Mesendoderm (in vitro differentiated cells): Measurements from ENCODE around the gene MSLN.
A peak's percentile ranks its signal among the peaks of the same experiment; 100 is the strongest.

Experiments
- DNase-seq: peaks from one replicate; pipeline ENCODE4 v3.0.0; 2013
- H2AK5ac ChIP-seq: 2 replicates; pipeline ENCODE4 v1.6.1; 2013; ENCODE audit warnings: low read length, inconsistent platforms
- H2BK120ac ChIP-seq: 2 replicates; pipeline ENCODE4 v1.6.1; 2013; ENCODE audit warnings: low read depth, mild to moderate bottlenecking, low read length, moderate library complexity, mixed read lengths
- H2BK15ac ChIP-seq: replicated peaks from 2 replicates; pipeline ENCODE4 v1.6.1; 2013; ENCODE audit warnings: low read depth, mild to moderate bottlenecking, moderate library complexity
- H2BK5ac ChIP-seq: 2 replicates; pipeline ENCODE4 v1.6.1; 2013; ENCODE audit warnings: low read length, inconsistent platforms
- H3K18ac ChIP-seq: 2 replicates; pipeline ENCODE4 v1.6.1; 2013; ENCODE audit warnings: mild to moderate bottlenecking, low read length, mixed read lengths
- H3K23ac ChIP-seq: one replicate; pipeline ENCODE4 v1.6.1; 2013; ENCODE audit warnings: low read length
- H3K27ac ChIP-seq: 2 replicates; pipeline ENCODE4 v1.5.1; 2013; ENCODE audit warnings: low read depth, mild to moderate bottlenecking, inconsistent platforms, low read length, moderate library complexity
- H3K27me3 ChIP-seq: 2 replicates; pipeline ENCODE4 v1.6.1; 2013; ENCODE audit warnings: low read length, control low read depth, mild to moderate bottlenecking, inconsistent platforms; ENCODE audit not compliant: insufficient read depth, poor library complexity
- H3K36me3 ChIP-seq: 2 replicates; pipeline ENCODE4 v1.6.1; 2013; ENCODE audit warnings: low read length, inconsistent platforms; ENCODE audit not compliant: control insufficient read depth, insufficient read depth
- H3K4ac ChIP-seq: one replicate; pipeline ENCODE4 v1.6.1; 2013; ENCODE audit warnings: low read depth, mild to moderate bottlenecking, low read length, moderate library complexity
- H3K4me1 ChIP-seq: 2 replicates; pipeline ENCODE4 v1.6.1; 2013; ENCODE audit warnings: low read depth, low read length, inconsistent platforms; ENCODE audit not compliant: control insufficient read depth
- H3K4me2 ChIP-seq: 2 replicates; pipeline ENCODE4 v1.6.1; 2013; ENCODE audit warnings: low read length
- H3K4me3 ChIP-seq: 2 replicates; pipeline ENCODE4 v1.5.1; 2013; ENCODE audit warnings: mild to moderate bottlenecking, low read length
- H3K56ac ChIP-seq: one replicate; pipeline ENCODE4 v1.6.1; 2013; ENCODE audit warnings: low read length
- H3K79me1 ChIP-seq: 2 replicates; pipeline ENCODE4 v1.6.1; 2013; ENCODE audit warnings: low read length, inconsistent platforms
- H3K79me2 ChIP-seq: 2 replicates; pipeline ENCODE4 v1.6.1; 2013; ENCODE audit warnings: mild to moderate bottlenecking, low read length; ENCODE audit not compliant: control insufficient read depth, insufficient read depth
- H3K9ac ChIP-seq: 2 replicates; pipeline ENCODE4 v1.6.1; 2013; ENCODE audit warnings: low read length, inconsistent platforms
- H4K5ac ChIP-seq: one replicate; pipeline ENCODE4 v1.6.1; 2013; ENCODE audit warnings: low read length
- H4K8ac ChIP-seq: one replicate; pipeline ENCODE4 v1.6.1; 2013; ENCODE audit warnings: low read depth, mild to moderate bottlenecking, control low read depth, low read length, moderate library complexity
- WGBS: extraction: QIAGEN DNeasy Blood & Tissue Kit; methylation state at CpG from one replicate; pipeline ENCODE4 v1.1.7; 2013; ENCODE audit warnings: low lambda C conversion rate, missing lambda C conversion rate; ENCODE audit not compliant: insufficient coverage; ENCODE audit errors: extremely low coverage; 5-methylcytosine and 5-hydroxymethylcytosine counted together

MSLN gene

GRCh38 chr16:796296-797119, 36.0 kb downstream of the MSLN start:
- no peaks in the 10 kb centered on the region for H3K27me3 ChIP-seq
- no peak for DNase-seq
- WGBS: no CpG with 5 or more reads among the region's 38 CpGs
- no peak overlapping the region for H3K9ac ChIP-seq
- no peak overlapping the region for H3K56ac ChIP-seq
- H3K36me3 ChIP-seq: peaks cover 5% of the 10 kb centered on the region
- no peak overlapping the region for H2AK5ac ChIP-seq
- no peak overlapping the region for H3K4me2 ChIP-seq
- H2BK120ac ChIP-seq: no peak overlapping the region
- no peak overlapping the region for H3K27ac ChIP-seq
- H3K4ac ChIP-seq: no peak overlapping the region
- H3K79me2 ChIP-seq: no peaks in the 10 kb centered on the region
- H2BK15ac ChIP-seq: no peak overlapping the region
- H3K79me1 ChIP-seq: no peaks in the 10 kb centered on the region
- H4K5ac ChIP-seq: no peak overlapping the region
- no peak overlapping the region for H2BK5ac ChIP-seq
- H3K23ac ChIP-seq: no peak overlapping the region
- no peaks in the 10 kb centered on the region for H3K4me1 ChIP-seq
- no peak overlapping the region for H3K4me3 ChIP-seq
- no peak overlapping the region for H3K18ac ChIP-seq
- H4K8ac ChIP-seq: no peak overlapping the region

GRCh38 chr16:797120-797420, 36.5 kb downstream of the MSLN start:
- Histone ChIP-seq H3K4ac (no peak overlapping the region), H4K8ac (no peak overlapping the region), H2BK5ac (no peak overlapping the region), H3K9ac (no peak overlapping the region), H2BK15ac (no peak overlapping the region), H3K27ac (no peak overlapping the region), H3K79me2 (no peaks in the 10 kb centered on the region), H3K18ac (no peak overlapping the region), H2BK120ac (no peak overlapping the region), H3K4me3 (no peak overlapping the region), H3K23ac (no peak overlapping the region), H3K56ac (no peak overlapping the region), H4K5ac (no peak overlapping the region), H3K27me3 (no peaks in the 10 kb centered on the region), H3K79me1 (no peaks in the 10 kb centered on the region), H3K4me2 (no peak overlapping the region), H2AK5ac (no peak overlapping the region), H3K36me3 (peaks cover 5% of the 10 kb centered on the region), H3K4me1 (no peaks in the 10 kb centered on the region)
- WGBS: no CpG with 5 or more reads among the region's 2 CpGs
- DNase-seq: peak; percentile 70

- no CpG with 5 or more reads among the region's 22 CpGs for WGBS
- H2AK5ac ChIP-seq: no peak overlapping the region
Measured at GRCh38 chr16:797686-798085, 37.2 kb downstream of the MSLN start.

GRCh38 chr16:798666-799065, 38.1 kb downstream of the MSLN start:
- H2AK5ac ChIP-seq: no peak overlapping the region
- no peak overlapping the region for H2BK15ac ChIP-seq
- no peak overlapping the region for H2BK5ac ChIP-seq
- H3K4me3 ChIP-seq: no peak overlapping the region
- H3K79me1 ChIP-seq: no peaks in the 10 kb centered on the region
- H4K5ac ChIP-seq: no peak overlapping the region
- H3K36me3 ChIP-seq: peaks cover 2% of the 10 kb centered on the region
- no peak overlapping the region for H3K4me2 ChIP-seq
- H3K79me2 ChIP-seq: no peaks in the 10 kb centered on the region
- no peak overlapping the region for H3K9ac ChIP-seq
- H3K23ac ChIP-seq: no peak overlapping the region
- H3K27ac ChIP-seq: no peak overlapping the region
- no peaks in the 10 kb centered on the region for H3K4me1 ChIP-seq
- no CpG with 5 or more reads among the region's 19 CpGs for WGBS
- H3K4ac ChIP-seq: no peak overlapping the region
- no peaks in the 10 kb centered on the region for H3K27me3 ChIP-seq
- no peak overlapping the region for H2BK120ac ChIP-seq
- no peak for DNase-seq
- no peak overlapping the region for H4K8ac ChIP-seq
- H3K56ac ChIP-seq: no peak overlapping the region
- H3K18ac ChIP-seq: no peak overlapping the region

More at GRCh38 chr16:797686-798085, 37.2 kb downstream of the MSLN start:
- H2BK5ac ChIP-seq: no peak overlapping the region
- no peak overlapping the region for H3K27ac ChIP-seq
- H3K4me2 ChIP-seq: no peak overlapping the region
- H3K79me2 ChIP-seq: no peaks in the 10 kb centered on the region
- H3K4me1 ChIP-seq: no peaks in the 10 kb centered on the region
- H3K27me3 ChIP-seq: no peaks in the 10 kb centered on the region
- DNase-seq: no peak
- H3K36me3 ChIP-seq: peaks cover 4% of the 10 kb centered on the region
- no peak overlapping the region for H3K4ac ChIP-seq
- H3K56ac ChIP-seq: no peak overlapping the region
- no peak overlapping the region for H3K18ac ChIP-seq
- no peaks in the 10 kb centered on the region for H3K79me1 ChIP-seq
- H4K8ac ChIP-seq: no peak overlapping the region
- no peak overlapping the region for H2BK15ac ChIP-seq
- H3K9ac ChIP-seq: no peak overlapping the region
- no peak overlapping the region for H2BK120ac ChIP-seq
- H3K4me3 ChIP-seq: no peak overlapping the region
- no peak overlapping the region for H3K23ac ChIP-seq
- H4K5ac ChIP-seq: no peak overlapping the region

GRCh38 chr16:799111-799947, 38.8 kb downstream of the MSLN start:
- H3K4ac ChIP-seq: no peak overlapping the region
- no peak overlapping the region for H3K27ac ChIP-seq
- H2BK120ac ChIP-seq: no peak overlapping the region
- peaks cover 2% of the 10 kb centered on the region for H3K36me3 ChIP-seq
- no peak overlapping the region for H2BK5ac ChIP-seq
- H3K4me3 ChIP-seq: no peak overlapping the region
- DNase-seq: no peak
- no peak overlapping the region for H4K5ac ChIP-seq
- no peaks in the 10 kb centered on the region for H3K4me1 ChIP-seq
- WGBS: no CpG with 5 or more reads among the region's 22 CpGs
- no peak overlapping the region for H2BK15ac ChIP-seq
- no peaks in the 10 kb centered on the region for H3K27me3 ChIP-seq
- no peak overlapping the region for H4K8ac ChIP-seq
- no peak overlapping the region for H2AK5ac ChIP-seq
- H3K56ac ChIP-seq: no peak overlapping the region
- no peaks in the 10 kb centered on the region for H3K79me1 ChIP-seq
- no peak overlapping the region for H3K23ac ChIP-seq
- no peak overlapping the region for H3K4me2 ChIP-seq
- no peaks in the 10 kb centered on the region for H3K79me2 ChIP-seq
- H3K18ac ChIP-seq: no peak overlapping the region
- H3K9ac ChIP-seq: no peak overlapping the region
